ENCODE data around the gene MIF. TPM values are rescaled to one million over a fixed set of nuclear protein-coding genes. Genes with fewer than 3 reads are reported as not detected.

MIF gene
- 102 and 150 TPM in 2 replicates for total RNA-seq

GRCh38 chr22:23893945-23894709 lies at the start of gene MIF:
MIF (plus strand) TSS chr22:23894383; CDS start chr22:23894475, 92 bp downstream.

GRCh38 chr22:23857606-23858483 lies 36.3 kb upstream of the MIF start, which contains the start of gene SLC2A11:
SLC2A11 (plus strand) TSS chr22:23857875; CDS start chr22:23858000, 125 bp downstream.

Small RNA genes lying within 50 kb of the gene (small RNA-seq; reads per million reads assigned to genes)
- not detected for gene RN7SL268P (ENCODE audit: low replicate concordance)

Other genes starting within 250 kb of the MIF start
- not detected in 2 replicates for gene RGL4, start 203.4 kb upstream of the MIF start, total RNA-seq
- 7.4 and 12.3 TPM in 2 replicates for gene ZNF70, start 143.3 kb upstream of the MIF start, total RNA-seq
- gene VPREB3, start 140.0 kb upstream of the MIF start, total RNA-seq = not detected in 2 replicates
- 0.44 and 0.86 TPM in 2 replicates for gene C22orf15, start 131.4 kb upstream of the MIF start, total RNA-seq
- 2.2 and 3.1 TPM in 2 replicates for gene CHCHD10, start 126.4 kb upstream of the MIF start, total RNA-seq
- 32.8 and 35.7 TPM in 2 replicates for gene MMP11, start 121.5 kb upstream of the MIF start, total RNA-seq
- 94.8 and 101 TPM in 2 replicates for gene SMARCB1, start 107.4 kb upstream of the MIF start, total RNA-seq
- 0.43 and 9.0 TPM in 2 replicates for gene DERL3, start 55.4 kb upstream of the MIF start, total RNA-seq
- gene SLC2A11, start 36.5 kb upstream of the MIF start, total RNA-seq = 11.4 and 15.9 TPM in 2 replicates
- 9.3 and 12.3 TPM in 2 replicates for gene GSTT2B, start 66.8 kb downstream of the MIF start, total RNA-seq
- 1.0 and 1.1 TPM in 2 replicates for gene DDTL, start 72.5 kb downstream of the MIF start, total RNA-seq
- 46.6 and 69.7 TPM in 2 replicates for gene DDT, start 80.1 kb downstream of the MIF start, total RNA-seq
- gene GSTT2, start 85.8 kb downstream of the MIF start, total RNA-seq = 0.22 and 1.4 TPM in 2 replicates
- not detected in 2 replicates for gene GSTT4, start 111.1 kb downstream of the MIF start, total RNA-seq
- 31.3 and 54.1 TPM in 2 replicates for gene CABIN1, start 116.9 kb downstream of the MIF start, total RNA-seq

Measured in placental pericyte (primary cell).